ENCODE measurements around the gene RGS2.
A peak's percentile ranks its signal among the peaks of the same experiment; 100 is the strongest.

The RGS2 gene

GRCh38 chr1:192831706-192832355, 23.0 kb downstream of the RGS2 start:
- Histone ChIP-seq H3K27ac (ENCODE audit: low read depth, low read length) (no peak overlapping the region), H3K27me3 (ENCODE audit: insufficient read depth, low read length) (no peaks in the 10 kb centered on the region), H3K36me3 (ENCODE audit: insufficient read depth, low read length) (no peaks in the 10 kb centered on the region), H3K9ac (ENCODE audit: low read depth, low read length) (no peak overlapping the region), H3K9me3 (ENCODE audit: insufficient read depth, low read depth, low read length) (no peaks in the 10 kb centered on the region), H3K4me1 (ENCODE audit: insufficient read depth, low read length) (peaks cover 12% of the 10 kb centered on the region), H3K4me3 (ENCODE audit: low read length) (no peak overlapping the region)
- 90% methylated on average over 4 of the region's 5 CpGs for WGBS

- peaks cover 9% of the 10 kb centered on the region; the same call in 1 of the 2 replicates for H3K4me1 ChIP-seq (ENCODE audit: insufficient read depth, low read length)
- no peak overlapping the region for H3K27ac ChIP-seq (ENCODE audit: low read depth, low read length)
- no peaks in the 10 kb centered on the region for H3K27me3 ChIP-seq (ENCODE audit: insufficient read depth, low read length)
- no peak overlapping the region for H3K9ac ChIP-seq (ENCODE audit: low read depth, low read length)
- H3K36me3 ChIP-seq (ENCODE audit: insufficient read depth, low read length), result no peaks in the 10 kb centered on the region
- H3K4me3 ChIP-seq (ENCODE audit: low read length), result no peak overlapping the region
- no peaks in the 10 kb centered on the region for H3K9me3 ChIP-seq (ENCODE audit: insufficient read depth, low read depth, low read length)
These were observed 23.7 kb downstream of the RGS2 start for GRCh38 chr1:192832492-192832891.

- H3K27ac ChIP-seq (ENCODE audit: low read depth, low read length), result no peak overlapping the region
- no peak overlapping the region for H3K9ac ChIP-seq (ENCODE audit: low read depth, low read length)
- peaks cover 25% of the 10 kb centered on the region for H3K4me1 ChIP-seq (ENCODE audit: insufficient read depth, low read length)
- H3K36me3 ChIP-seq (ENCODE audit: insufficient read depth, low read length), result no peaks in the 10 kb centered on the region
- WGBS, result 93% methylated on average over 3 of the region's 3 CpGs
- H3K4me3 ChIP-seq (ENCODE audit: low read length), result no peak overlapping the region
- no peaks in the 10 kb centered on the region for H3K27me3 ChIP-seq (ENCODE audit: insufficient read depth, low read length)
- H3K9me3 ChIP-seq (ENCODE audit: insufficient read depth, low read depth, low read length), result no peaks in the 10 kb centered on the region
These were observed 26.3 kb downstream of the RGS2 start for GRCh38 chr1:192835116-192835515.

GRCh38 chr1:192839162-192840066, 30.6 kb downstream of the RGS2 start:
- H3K27me3 ChIP-seq (ENCODE audit: insufficient read depth, low read length), result no peaks in the 10 kb centered on the region
- H3K27ac ChIP-seq (ENCODE audit: low read depth, low read length), result peak overlapping the region; percentile 69
- WGBS, result 82% methylated on average over 9 of the region's 9 CpGs
- H3K4me1 ChIP-seq (ENCODE audit: insufficient read depth, low read length), result peaks cover 24% of the 10 kb centered on the region
- no peaks in the 10 kb centered on the region for H3K36me3 ChIP-seq (ENCODE audit: insufficient read depth, low read length)
- H3K9me3 ChIP-seq (ENCODE audit: insufficient read depth, low read depth, low read length), result no peaks in the 10 kb centered on the region
- peak overlapping the region; percentile 6; the same call in 1 of the 2 replicates for H3K4me3 ChIP-seq (ENCODE audit: low read length)
- H3K9ac ChIP-seq (ENCODE audit: low read depth, low read length), result no peak overlapping the region

- H3K27ac ChIP-seq (ENCODE audit: low read depth, low read length), result no peak overlapping the region
- H3K4me1 ChIP-seq (ENCODE audit: insufficient read depth, low read length), result peaks cover 29% of the 10 kb centered on the region
- H3K4me3 ChIP-seq (ENCODE audit: low read length), result no peak overlapping the region
- H3K9ac ChIP-seq (ENCODE audit: low read depth, low read length), result no peak overlapping the region
- H3K27me3 ChIP-seq (ENCODE audit: insufficient read depth, low read length), result no peaks in the 10 kb centered on the region
- no peaks in the 10 kb centered on the region for H3K9me3 ChIP-seq (ENCODE audit: insufficient read depth, low read depth, low read length)
- no peaks in the 10 kb centered on the region for H3K36me3 ChIP-seq (ENCODE audit: insufficient read depth, low read length)
- WGBS, result 94% methylated on average over 1 of the region's 1 CpG
These were observed 35.5 kb downstream of the RGS2 start for GRCh38 chr1:192844360-192844759.

GRCh38 chr1:192846950-192847349, 38.1 kb downstream of the RGS2 start:
- no peak overlapping the region for H3K9ac ChIP-seq (ENCODE audit: low read depth, low read length)
- H3K36me3 ChIP-seq (ENCODE audit: insufficient read depth, low read length), result no peaks in the 10 kb centered on the region
- H3K4me1 ChIP-seq (ENCODE audit: insufficient read depth, low read length), result peaks cover 15% of the 10 kb centered on the region
- no peak overlapping the region for H3K4me3 ChIP-seq (ENCODE audit: low read length)
- no peaks in the 10 kb centered on the region for H3K9me3 ChIP-seq (ENCODE audit: insufficient read depth, low read depth, low read length)
- 39% methylated on average over 1 of the region's 2 CpGs for WGBS
- no peak overlapping the region for H3K27ac ChIP-seq (ENCODE audit: low read depth, low read length)
- no peaks in the 10 kb centered on the region for H3K27me3 ChIP-seq (ENCODE audit: insufficient read depth, low read length)

- Histone ChIP-seq H3K9ac (ENCODE audit: low read depth, low read length) (no peak overlapping the region), H3K9me3 (ENCODE audit: insufficient read depth, low read depth, low read length) (no peaks in the 10 kb centered on the region), H3K36me3 (ENCODE audit: insufficient read depth, low read length) (no peaks in the 10 kb centered on the region), H3K4me1 (ENCODE audit: insufficient read depth, low read length) (peaks cover 15% of the 10 kb centered on the region), H3K4me3 (ENCODE audit: low read length) (no peak overlapping the region), H3K27ac (ENCODE audit: low read depth, low read length) (no peak overlapping the region), H3K27me3 (ENCODE audit: insufficient read depth, low read length) (no peaks in the 10 kb centered on the region)
- 78% methylated on average over 1 of the region's 1 CpG for WGBS
These were observed 40.2 kb downstream of the RGS2 start for GRCh38 chr1:192849011-192849410.

GRCh38 chr1:192849442-192849841, 40.6 kb downstream of the RGS2 start:
- H3K27ac ChIP-seq (ENCODE audit: low read depth, low read length), result no peak overlapping the region
- no peaks in the 10 kb centered on the region for H3K27me3 ChIP-seq (ENCODE audit: insufficient read depth, low read length)
- H3K9me3 ChIP-seq (ENCODE audit: insufficient read depth, low read depth, low read length), result no peaks in the 10 kb centered on the region
- H3K4me1 ChIP-seq (ENCODE audit: insufficient read depth, low read length), result peaks cover 15% of the 10 kb centered on the region
- H3K4me3 ChIP-seq (ENCODE audit: low read length), result no peak overlapping the region
- H3K36me3 ChIP-seq (ENCODE audit: insufficient read depth, low read length), result no peaks in the 10 kb centered on the region
- H3K9ac ChIP-seq (ENCODE audit: low read depth, low read length), result no peak overlapping the region
- WGBS, result 100% methylated on average over 2 of the region's 3 CpGs

GRCh38 chr1:192852001-192852947, 43.4 kb downstream of the RGS2 start:
- Histone ChIP-seq H3K27ac (ENCODE audit: low read depth, low read length) (no peak overlapping the region), H3K9ac (ENCODE audit: low read depth, low read length) (no peak overlapping the region), H3K36me3 (ENCODE audit: insufficient read depth, low read length) (no peaks in the 10 kb centered on the region), H3K27me3 (ENCODE audit: insufficient read depth, low read length) (no peaks in the 10 kb centered on the region), H3K4me3 (ENCODE audit: low read length) (no peak overlapping the region), H3K4me1 (ENCODE audit: insufficient read depth, low read length) (peaks cover 8% of the 10 kb centered on the region), H3K9me3 (ENCODE audit: insufficient read depth, low read depth, low read length) (no peaks in the 10 kb centered on the region)
- WGBS, result 0% methylated on average over 1 of the region's 1 CpG

GRCh38 chr1:192858456-192858855, 49.6 kb downstream of the RGS2 start:
- no peak overlapping the region for H3K27ac ChIP-seq (ENCODE audit: low read depth, low read length)
- H3K4me1 ChIP-seq (ENCODE audit: insufficient read depth, low read length), result no peaks in the 10 kb centered on the region
- H3K9ac ChIP-seq (ENCODE audit: low read depth, low read length), result no peak overlapping the region
- no CpG with 5 or more reads among the region's 1 CpG for WGBS
- H3K4me3 ChIP-seq (ENCODE audit: low read length), result no peak overlapping the region
- no peaks in the 10 kb centered on the region for H3K9me3 ChIP-seq (ENCODE audit: insufficient read depth, low read depth, low read length)
- H3K27me3 ChIP-seq (ENCODE audit: insufficient read depth, low read length), result no peaks in the 10 kb centered on the region
- H3K36me3 ChIP-seq (ENCODE audit: insufficient read depth, low read length), result no peaks in the 10 kb centered on the region

GRCh38 chr1:192859808-192860207, 51.0 kb downstream of the RGS2 start:
- Histone ChIP-seq H3K27me3 (ENCODE audit: insufficient read depth, low read length) (no peaks in the 10 kb centered on the region), H3K9me3 (ENCODE audit: insufficient read depth, low read depth, low read length) (no peaks in the 10 kb centered on the region), H3K9ac (ENCODE audit: low read depth, low read length) (no peak overlapping the region), H3K4me3 (ENCODE audit: low read length) (no peak overlapping the region), H3K4me1 (ENCODE audit: insufficient read depth, low read length) (no peaks in the 10 kb centered on the region), H3K27ac (ENCODE audit: low read depth, low read length) (no peak overlapping the region), H3K36me3 (ENCODE audit: insufficient read depth, low read length) (no peaks in the 10 kb centered on the region)

Data from HUES64 (cell line).